GM18867 (cell line): ENCODE results near the gene STRA8.
A peak's percentile ranks its signal among the peaks of the same experiment; 100 is the strongest.
"Not testable (repeated sequence)": the region's sequence is repeated elsewhere in the genome, so short reads cannot be mapped to it uniquely, and the experiment has no call there.

Experiments
- ATAC-seq: cut with Tn5 transposase; IDR thresholded peaks from one replicate; pipeline ENCODE4 v1.9.1; 2021; ENCODE audit warnings: mild to moderate bottlenecking, moderate library complexity; ENCODE audit not compliant: unreplicated experiment

STRA8 gene

DNA sequence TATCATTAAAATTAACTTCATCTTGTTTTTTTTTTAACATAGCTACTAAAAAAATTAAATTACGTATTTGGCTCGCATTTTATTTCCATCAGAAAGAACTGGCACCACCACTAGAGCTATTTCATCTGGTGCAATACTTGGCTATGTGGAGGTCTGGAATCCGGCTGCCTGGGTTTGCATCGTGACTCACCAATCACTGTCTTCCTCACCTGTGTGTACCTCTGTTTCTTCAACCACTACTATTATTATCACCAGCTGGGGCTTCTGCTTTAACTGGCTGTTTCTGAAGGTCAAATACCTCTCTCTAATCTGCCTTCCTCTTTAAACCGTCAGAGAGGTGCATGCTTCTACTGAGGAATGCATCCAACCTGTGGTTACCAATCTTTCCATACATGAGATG lies 28.8 kb upstream of the STRA8 start:
- no peak for ATAC-seq

DNA sequence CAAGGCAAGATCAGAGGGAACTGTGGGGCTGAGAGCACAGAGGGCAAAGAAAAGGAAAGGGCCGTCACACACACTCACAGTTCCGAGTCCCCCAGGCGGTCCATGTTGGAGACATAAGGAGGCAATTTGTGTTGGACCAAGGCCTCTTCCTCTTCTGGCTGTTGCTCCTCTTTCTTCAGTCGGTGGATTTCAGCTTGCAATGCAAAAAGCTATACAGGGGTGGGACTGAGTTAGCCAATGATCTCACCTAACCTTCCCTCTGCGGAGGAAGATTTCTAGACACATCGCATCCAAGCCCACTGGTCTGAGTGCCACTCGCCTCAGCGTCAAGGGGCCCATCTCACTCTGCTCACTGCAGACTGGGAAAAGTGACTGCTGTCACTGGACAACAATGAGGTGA lies 27.8 kb upstream of the STRA8 start:
- no peak for ATAC-seq

DNA sequence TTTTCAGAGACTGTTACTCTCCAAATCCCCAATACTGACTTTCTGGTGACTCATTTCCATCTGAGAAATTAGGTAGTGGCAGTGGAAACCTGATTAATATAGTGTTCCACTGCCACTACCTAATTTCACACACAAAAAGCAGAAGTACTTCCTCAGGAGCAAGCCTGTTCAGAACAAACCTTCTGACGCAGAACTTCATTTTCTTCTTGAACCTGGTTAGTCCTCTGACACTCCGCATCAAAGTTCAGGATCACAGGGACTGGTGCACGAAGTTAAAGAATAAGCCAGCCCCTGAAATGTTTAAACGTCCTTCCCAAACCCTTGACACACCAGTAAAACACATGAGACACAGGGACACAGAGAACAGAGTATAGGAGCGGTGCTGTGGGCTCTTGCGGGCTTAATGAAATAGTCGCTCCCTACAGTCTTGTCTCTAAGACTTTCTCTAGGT lies 26.7 kb upstream of the STRA8 start:
- ATAC-seq, result peak; percentile 30

GRCh38 chr7:135207406-135208101 lies 26.1 kb upstream of the STRA8 start:
- peak; percentile 16 for ATAC-seq

GRCh38 chr7:135208102-135208793 lies 25.4 kb upstream of the STRA8 start:
- ATAC-seq, result no peak

DNA sequence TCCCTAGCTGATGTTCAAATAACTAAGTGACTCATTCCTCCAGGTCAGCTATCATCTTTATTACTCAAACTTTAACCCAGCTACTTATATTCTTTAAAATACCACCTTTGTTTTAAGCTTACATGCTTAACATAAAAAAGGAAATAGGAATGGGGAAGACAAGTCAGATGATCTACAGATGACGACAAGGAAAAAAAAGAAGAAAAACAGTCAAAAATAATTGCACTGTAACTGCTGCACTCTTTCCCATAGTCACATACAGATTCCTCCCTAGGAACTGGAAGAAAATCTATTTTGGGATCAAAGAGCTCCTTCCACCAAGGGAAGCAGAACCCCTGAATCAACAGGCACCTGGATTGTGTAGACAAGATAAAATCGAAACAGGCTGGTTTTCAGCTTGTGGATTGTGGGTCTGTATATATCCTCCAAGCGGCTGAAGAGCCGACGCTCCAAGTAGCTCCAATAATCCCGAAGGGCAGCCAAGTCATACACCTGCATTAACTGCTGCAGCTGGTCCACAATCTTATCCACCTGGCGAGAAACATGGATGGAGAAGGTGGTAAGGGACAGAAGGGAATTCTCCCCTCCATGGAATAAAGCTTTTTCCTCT lies 24.3 kb upstream of the STRA8 start:
- ATAC-seq, result no peak

- ATAC-seq, result no peak
These were observed 22.8 kb upstream of the STRA8 start for GRCh38 chr7:135210888-135211178.

DNA sequence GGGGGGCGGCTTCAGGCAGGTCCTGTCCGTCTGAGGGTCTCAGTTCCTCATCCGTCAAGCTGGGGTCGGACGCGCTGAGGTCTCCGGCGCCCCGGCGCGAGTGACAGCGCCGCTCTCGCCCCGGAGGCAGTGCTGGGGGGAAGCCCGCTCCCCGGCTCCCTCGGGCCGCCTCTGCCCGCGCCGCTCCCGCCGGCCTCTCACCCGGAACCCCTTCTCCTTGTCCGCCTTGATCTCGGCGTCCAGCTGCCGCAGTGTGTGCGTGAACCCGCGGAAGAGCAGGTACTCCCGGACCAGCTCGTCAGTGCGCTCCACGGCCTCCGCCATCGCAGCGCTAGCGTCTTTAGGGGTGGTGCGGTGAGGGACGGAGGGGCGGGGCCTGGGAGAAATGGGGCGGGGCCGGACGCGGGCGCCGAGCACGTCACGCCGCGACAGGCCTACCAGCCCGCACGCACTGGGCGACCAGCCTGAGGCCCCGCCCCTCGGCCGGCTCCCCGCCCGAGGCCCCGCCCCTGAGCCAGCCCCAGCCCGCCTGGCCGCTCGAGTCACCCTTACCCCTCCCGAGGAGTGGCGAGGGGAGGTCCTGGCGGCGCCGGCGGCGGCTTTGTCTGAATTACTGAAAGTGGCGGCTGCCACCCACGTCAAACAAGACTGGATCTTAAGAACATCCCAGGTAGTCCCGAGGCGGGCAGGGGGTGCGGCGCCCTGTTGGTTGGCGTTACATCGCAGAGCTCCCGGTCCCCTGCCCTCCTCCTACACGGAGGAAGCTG lies 22.3 kb upstream of the STRA8 start, which contains the start of gene WDR91:
WDR91 (minus strand) TSS at position 348 of the 767 bp plus-strand sequence; CDS start at position 324, 24 bp downstream.
- peak; percentile 75 for ATAC-seq

GRCh38 chr7:135211946-135212685 lies 21.5 kb upstream of the STRA8 start:
- ATAC-seq, result not testable (repeated sequence)

DNA sequence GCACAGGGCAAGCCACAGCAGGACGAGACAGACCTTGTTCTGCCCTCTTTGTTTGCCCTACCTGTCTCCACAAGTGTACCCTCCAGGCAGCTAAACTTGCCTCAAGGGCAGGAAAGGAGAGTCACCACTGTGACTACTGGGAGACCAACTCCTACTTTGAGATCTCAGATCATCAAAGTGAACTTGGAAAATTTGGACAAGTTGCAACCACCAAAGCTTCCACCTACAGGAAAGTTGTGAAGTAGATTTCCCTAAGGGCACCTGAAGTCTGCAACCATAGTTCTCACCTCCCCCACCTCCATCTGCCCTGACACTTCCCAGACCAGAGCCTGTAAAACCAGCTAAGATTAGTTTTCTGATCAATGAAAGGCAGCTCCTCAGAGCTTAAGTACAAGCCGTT lies 19.8 kb upstream of the STRA8 start:
- ATAC-seq, result no peak

- ATAC-seq, result no peak
These were observed 18.5 kb upstream of the STRA8 start for GRCh38 chr7:135215180-135215579.

DNA sequence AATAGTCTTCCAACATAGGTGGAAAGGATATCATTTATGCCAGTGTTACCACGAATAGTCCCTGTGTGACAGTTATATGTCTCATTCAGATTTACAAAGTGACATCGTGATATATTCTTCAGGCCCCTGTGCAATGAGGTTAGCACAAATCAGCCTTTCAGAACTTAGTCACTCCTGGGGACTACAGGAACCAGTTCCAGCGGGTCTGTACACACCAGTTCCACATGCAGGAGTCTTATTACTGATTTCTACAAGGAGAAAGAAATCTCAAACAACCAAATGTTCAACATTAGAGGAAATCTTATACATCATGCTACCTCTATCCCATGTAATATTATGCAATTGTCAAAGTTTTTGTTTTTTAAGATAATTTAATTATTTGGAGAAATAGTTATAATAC lies 17.9 kb upstream of the STRA8 start:
- no peak for ATAC-seq

GRCh38 chr7:135217645-135218509 lies 15.8 kb upstream of the STRA8 start:
- no peak for ATAC-seq

DNA sequence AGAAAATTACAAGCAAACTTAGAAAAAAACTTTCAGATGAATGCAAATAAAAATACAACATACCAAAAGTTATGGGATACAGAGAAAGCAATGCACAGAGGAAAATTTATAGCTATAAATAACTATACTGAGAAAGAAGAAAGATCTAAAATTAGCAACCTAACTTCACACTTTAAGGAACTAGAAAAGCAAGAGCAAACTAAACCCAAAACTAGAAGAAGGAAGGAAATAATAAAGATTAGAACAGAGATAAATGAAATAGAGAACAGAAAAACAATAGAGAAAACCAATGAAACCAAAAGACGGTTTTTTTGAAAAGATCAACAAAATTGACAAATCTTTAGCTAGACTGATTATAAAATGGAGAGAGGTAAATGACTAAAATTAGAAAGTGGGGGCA lies 9.6 kb upstream of the STRA8 start:
- ATAC-seq, result no peak

DNA sequence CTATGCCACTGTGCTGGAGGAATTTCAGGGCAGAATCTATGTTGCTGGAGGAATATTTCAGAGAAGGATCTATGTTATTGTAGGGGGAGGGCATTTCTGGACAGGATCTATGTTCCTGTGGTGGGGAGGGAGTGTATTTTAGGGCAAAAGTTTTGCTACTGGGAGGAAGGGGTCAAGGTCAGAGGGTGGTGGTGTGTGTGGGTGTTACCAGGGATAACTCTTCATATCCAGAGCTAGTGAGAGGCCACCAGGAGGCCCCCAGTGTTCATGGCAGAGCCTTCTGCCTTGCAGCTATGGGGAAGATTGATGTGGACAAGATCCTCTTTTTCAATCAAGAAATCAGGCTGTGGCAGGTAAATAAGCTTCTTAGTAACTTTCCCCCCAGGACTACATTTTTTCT lies 2.0 kb upstream of the STRA8 start:
- no peak for ATAC-seq

DNA sequence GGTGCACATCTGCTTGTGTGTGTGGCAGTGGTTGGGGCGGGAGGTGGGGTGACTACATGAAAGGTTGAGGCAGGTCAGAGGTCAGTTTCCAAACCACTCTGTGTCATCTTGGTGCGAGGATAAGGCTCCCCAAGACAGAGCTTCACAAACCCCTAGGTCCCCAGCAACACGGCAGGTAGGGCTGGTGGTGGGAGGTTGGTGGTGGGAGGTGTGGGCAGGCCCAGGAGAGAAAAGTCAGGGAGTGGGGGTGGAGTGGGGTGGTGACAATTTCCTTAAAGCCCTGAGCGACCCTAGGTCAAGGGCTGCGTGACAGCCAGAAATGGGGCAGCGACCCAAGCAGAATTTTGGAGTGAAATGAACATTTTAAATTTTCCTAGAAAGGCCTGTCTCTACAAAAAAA lies 1.6 kb upstream of the STRA8 start:
- ATAC-seq, result no peak

DNA sequence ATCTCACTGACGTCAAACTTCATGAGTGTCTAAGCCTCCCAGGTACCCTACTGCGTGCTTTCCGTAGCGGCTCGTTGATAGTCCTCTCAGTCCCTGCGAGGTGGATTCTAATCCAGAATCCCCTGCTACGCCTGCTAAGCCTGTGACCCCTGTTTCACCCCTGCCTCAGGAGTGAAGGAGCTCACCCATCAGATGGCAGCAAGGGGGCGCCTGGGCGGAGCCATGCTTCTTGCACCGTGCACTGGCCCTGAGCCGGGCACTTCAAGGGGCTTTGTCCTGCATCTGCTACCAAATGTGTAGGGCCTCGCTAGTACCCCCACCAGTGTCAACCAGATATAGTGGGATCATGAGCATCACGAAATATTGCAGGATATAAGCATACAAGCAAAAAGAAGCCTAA lies 918 bp upstream of the STRA8 start:
- no peak for ATAC-seq

DNA sequence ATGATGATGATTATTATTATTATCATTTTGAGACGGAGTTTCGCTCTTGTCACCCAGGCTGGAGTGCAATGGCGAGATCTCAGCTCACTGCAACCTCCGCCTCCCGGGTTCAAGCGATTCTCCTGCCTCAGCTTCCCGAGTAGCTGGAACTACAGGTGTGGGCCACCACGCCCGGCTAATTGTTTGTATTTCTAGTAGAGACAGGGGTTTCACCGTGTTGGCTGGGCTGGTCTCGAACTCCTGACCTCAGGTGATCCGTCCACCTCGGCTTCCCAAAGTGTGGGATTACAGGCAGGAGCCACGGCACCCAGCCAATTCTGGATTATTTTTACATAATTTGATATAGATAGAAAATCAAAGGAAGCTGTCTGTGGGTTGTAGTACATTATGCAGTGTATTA lies 457 bp downstream of the STRA8 start:
- not testable (repeated sequence) for ATAC-seq

- ATAC-seq, result no peak
These were observed 1.1 kb downstream of the STRA8 start for GRCh38 chr7:135234727-135235126.

GRCh38 chr7:135235841-135236240 lies 2.2 kb downstream of the STRA8 start:
- no peak for ATAC-seq
